Measurements from ENCODE around the gene NXN. TPM values are rescaled to one million over a fixed set of nuclear protein-coding genes. Genes with fewer than 3 reads are reported as not detected.

The NXN gene
- total RNA-seq, 1 experiment from 2014 or later, result 57.3 TPM

- TF ChIP-seq, protein P1, sequence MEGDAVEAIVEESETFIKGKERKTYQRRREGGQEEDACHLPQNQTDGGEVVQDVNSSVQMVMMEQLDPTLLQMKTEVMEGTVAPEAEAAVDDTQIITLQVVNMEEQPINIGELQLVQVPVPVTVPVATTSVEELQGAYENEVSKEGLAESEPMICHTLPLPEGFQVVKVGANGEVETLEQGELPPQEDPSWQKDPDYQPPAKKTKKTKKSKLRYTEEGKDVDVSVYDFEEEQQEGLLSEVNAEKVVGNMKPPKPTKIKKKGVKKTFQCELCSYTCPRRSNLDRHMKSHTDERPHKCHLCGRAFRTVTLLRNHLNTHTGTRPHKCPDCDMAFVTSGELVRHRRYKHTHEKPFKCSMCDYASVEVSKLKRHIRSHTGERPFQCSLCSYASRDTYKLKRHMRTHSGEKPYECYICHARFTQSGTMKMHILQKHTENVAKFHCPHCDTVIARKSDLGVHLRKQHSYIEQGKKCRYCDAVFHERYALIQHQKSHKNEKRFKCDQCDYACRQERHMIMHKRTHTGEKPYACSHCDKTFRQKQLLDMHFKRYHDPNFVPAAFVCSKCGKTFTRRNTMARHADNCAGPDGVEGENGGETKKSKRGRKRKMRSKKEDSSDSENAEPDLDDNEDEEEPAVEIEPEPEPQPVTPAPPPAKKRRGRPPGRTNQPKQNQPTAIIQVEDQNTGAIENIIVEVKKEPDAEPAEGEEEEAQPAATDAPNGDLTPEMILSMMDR (IDR thresholded peaks at IDR 0.05; ENCODE audit: unreplicated experiment), result no peak
- CTCF ChIA-PET, result interaction anchor here (0.5 to 1.1 kb wide), 4 partner anchors 89 to 98 kb away, joined by 3 to 10 read pairs (median 5); no protein-coding TSS in a partner anchor
- POLR2A ChIA-PET, result interaction anchor here (0.5 to 12.0 kb wide), 13 partner anchors 9 to 154 kb away, joined by 3 to 159 read pairs (median 5); partner anchors contain the start of gene NXN
- H3K36me3 Mint-ChIP-seq (ENCODE audit: insufficient read depth, unreplicated experiment), result no peaks in the 10 kb centered on the region
- H3K27ac Mint-ChIP-seq (ENCODE audit: low read depth, unreplicated experiment), result peak overlapping the region; percentile 47
- H3K4me3 Mint-ChIP-seq (ENCODE audit: unreplicated experiment), result peak overlapping the region; percentile 35
- peak; percentile 84 for DNase-seq (ENCODE audit: unreplicated experiment)
- intact Hi-C loops (cut with micrococcal nuclease), result no loop called here
- H3K9me3 Mint-ChIP-seq (ENCODE audit: unreplicated experiment), result no peaks in the 10 kb centered on the region
- no peaks in the 10 kb centered on the region for H3K27me3 Mint-ChIP-seq (ENCODE audit: insufficient read depth, unreplicated experiment)
- peaks cover 31% of the 10 kb centered on the region for H3K4me1 Mint-ChIP-seq (ENCODE audit: insufficient read depth, unreplicated experiment)
- BruUV-seq (replicated peaks), result no TSS peak
Observed at GRCh38 chr17:882827-883585, 96.6 kb downstream of the NXN start.

DNA sequence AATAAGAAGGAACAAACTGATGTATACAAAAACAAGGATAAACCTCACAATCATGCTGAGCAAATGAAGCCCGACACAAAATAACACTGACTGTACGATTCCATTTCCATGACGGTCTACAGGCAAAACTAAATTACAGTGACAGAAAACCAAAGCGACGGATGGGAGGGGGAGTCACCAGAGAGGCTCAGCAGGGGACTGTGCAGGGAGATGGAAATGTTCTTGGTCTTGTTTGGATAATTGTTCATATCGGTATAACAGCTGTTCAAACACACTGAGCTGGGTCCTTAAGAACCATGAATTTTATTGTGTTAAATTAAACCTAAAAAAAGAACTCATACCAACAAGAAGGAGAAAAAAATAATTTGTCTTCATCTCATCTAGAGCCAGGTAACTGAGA lies 97.8 kb downstream of the NXN start:
- no peaks in the 10 kb centered on the region for H3K9me3 Mint-ChIP-seq (ENCODE audit: unreplicated experiment)
- H3K27ac Mint-ChIP-seq (ENCODE audit: low read depth, unreplicated experiment), result peak overlapping the region; percentile 47
- no peak overlapping the region for H3K4me3 Mint-ChIP-seq (ENCODE audit: unreplicated experiment)
- CTCF ChIA-PET, result interaction anchor here (0.7 to 1.1 kb wide), 2 partner anchors 19 to 100 kb away, joined by 3 to 5 read pairs; no protein-coding TSS in a partner anchor
- no peaks in the 10 kb centered on the region for H3K27me3 Mint-ChIP-seq (ENCODE audit: insufficient read depth, unreplicated experiment)
- no peaks in the 10 kb centered on the region for H3K36me3 Mint-ChIP-seq (ENCODE audit: insufficient read depth, unreplicated experiment)
- peaks cover 34% of the 10 kb centered on the region for H3K4me1 Mint-ChIP-seq (ENCODE audit: insufficient read depth, unreplicated experiment)
- TF ChIP-seq, protein P1 (IDR thresholded peaks at IDR 0.05; ENCODE audit: unreplicated experiment), result no peak
- no TSS peak for BruUV-seq (replicated peaks)
- POLR2A ChIA-PET, result interaction anchor here (0.6 to 12.0 kb wide), 5 partner anchors 19 to 131 kb away, joined by 4 to 159 read pairs (median 5); partner anchors contain the start of genes GLOD4, MRM3 and NXN
- DNase-seq (ENCODE audit: unreplicated experiment), result no peak
- intact Hi-C loops (cut with micrococcal nuclease), result no loop called here

GRCh38 chr17:880443-881269 lies 98.9 kb downstream of the NXN start:
- intact Hi-C loops (cut with micrococcal nuclease), result no loop called here
- Mint-ChIP-seq H3K36me3 (ENCODE audit: insufficient read depth, unreplicated experiment) (no peaks in the 10 kb centered on the region), H3K4me1 (ENCODE audit: insufficient read depth, unreplicated experiment) (peaks cover 34% of the 10 kb centered on the region), H3K27ac (ENCODE audit: low read depth, unreplicated experiment) (peak overlapping the region; percentile 91), H3K4me3 (ENCODE audit: unreplicated experiment) (no peak overlapping the region), H3K9me3 (ENCODE audit: unreplicated experiment) (no peaks in the 10 kb centered on the region), H3K27me3 (ENCODE audit: insufficient read depth, unreplicated experiment) (no peaks in the 10 kb centered on the region)
- BruUV-seq (replicated peaks), result no TSS peak
- ChIA-PET CTCF (interaction anchor here (0.6 to 2.8 kb wide), 12 partner anchors 12 to 183 kb away, joined by 3 to 25 read pairs (median 4); partner anchors contain the start of genes NXN and TIMM22), POLR2A (interaction anchor here (1.1 to 12.0 kb wide), 9 partner anchors 14 to 116 kb away, joined by 3 to 159 read pairs (median 5); partner anchors contain the start of genes GLOD4, MRM3, NXN and TIMM22)
- DNase-seq (ENCODE audit: unreplicated experiment), result no peak
- TF ChIP-seq, protein P1 (IDR thresholded peaks at IDR 0.05; ENCODE audit: unreplicated experiment), result no peak
